RPMI7951 (cell line): ENCODE results near the gene MPPED1. TPM values are rescaled to one million over a fixed set of nuclear protein-coding genes. Genes with fewer than 3 reads are reported as not detected.

Source experiments
- DNase-seq: peaks from one replicate; pipeline ENCODE4 v3.0.0-alpha.2; 2012; ENCODE audit warnings: low read depth
- total RNA-seq: library from RNA; depleted of rRNA; stranded (reverse); fragments of >200 nt; shearing (Covaris generic); gene quantifications from 2 replicates; pipeline ENCODE4 v1.2.3, GENCODE V29; 2014

Gene MPPED1
- total RNA-seq, 1 experiment from 2014 or later, result not detected

GRCh38 chr22:43447380-43447779, 35.6 kb downstream of the MPPED1 start:
- DNase-seq, result no peak

DNA sequence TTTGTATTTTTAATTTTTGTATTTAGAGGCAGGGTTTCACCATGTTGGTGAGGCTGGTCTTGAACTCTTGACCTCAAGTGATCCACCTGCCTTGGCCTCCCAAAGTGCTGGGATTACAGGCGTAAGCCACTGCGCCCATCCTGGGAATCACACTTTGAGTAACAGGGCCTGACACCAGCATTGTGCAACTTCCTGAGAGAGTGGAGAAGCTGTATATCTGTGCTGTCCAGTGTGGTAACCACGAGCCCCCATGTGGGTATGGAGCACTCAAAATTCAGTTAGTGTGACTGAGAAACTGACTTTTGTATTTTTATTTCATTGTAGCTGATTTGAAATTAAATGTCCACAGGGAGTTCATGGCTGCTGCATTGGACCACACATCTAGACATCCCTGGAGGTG, 36.2 kb downstream of the MPPED1 start:
- no peak for DNase-seq

DNA sequence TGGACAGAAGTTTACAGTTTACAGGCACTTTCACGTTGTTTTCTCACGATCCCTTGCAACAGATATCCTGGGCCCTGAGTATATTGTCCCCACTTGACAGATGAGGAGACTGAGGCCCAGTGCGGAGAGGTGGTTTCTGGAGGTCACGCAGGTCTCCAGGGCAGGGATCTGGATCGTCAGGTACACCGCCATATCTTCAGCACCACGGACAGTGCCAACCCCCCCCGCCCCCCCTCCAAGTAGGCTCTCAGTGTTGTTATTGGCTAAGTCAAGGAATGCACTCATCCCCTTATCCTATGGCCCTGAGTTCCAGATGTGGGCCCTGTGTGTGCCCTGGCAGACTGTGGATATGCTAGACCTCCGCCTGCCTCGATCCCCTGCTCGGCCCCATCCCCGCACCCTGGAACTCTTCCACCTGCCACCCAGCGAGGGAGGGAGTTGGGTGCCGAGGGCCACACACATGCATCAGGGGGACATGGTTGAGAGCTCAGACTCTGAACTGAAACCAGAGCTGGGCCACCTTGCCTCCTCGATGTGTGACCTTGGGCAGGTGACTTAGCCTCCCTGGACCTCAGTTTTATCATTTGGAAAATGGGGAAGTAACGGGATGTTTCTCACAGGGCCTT, 37.5 kb downstream of the MPPED1 start:
- no peak for DNase-seq

GRCh38 chr22:43449831-43450225, 38.0 kb downstream of the MPPED1 start:
- DNase-seq, result no peak

DNA sequence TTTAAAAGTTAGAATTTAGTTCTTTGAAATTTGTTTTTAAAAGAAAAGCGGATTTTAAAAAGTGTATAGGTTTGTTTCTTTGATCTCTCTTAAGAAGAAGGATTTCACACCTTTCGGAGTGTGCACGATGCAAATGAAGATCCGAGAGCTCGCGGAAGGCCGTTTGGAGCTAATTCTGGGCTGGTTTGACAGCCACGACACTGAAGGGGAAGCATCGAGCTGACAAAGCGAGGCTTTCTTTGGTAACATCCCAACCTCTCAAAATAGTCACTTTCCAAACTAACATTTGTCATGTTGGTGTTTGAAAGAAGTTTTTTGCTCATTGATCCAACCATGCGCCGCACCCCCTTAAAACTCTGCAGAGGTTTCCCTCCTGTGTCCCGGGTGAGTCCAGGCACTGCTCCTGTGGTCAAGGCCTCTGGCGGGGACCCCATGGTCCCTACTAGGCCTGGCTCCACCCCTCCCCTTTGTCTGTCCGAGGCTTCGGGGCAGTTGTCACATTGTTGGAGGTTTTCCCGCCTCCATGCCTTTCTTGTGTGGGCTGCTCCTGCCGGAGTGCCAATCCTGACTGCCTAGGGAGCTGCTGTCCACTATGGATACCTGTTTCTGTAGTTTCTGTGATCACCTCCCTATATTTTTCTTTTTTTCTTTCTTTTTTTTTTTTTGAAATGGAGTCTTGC, 39.7 kb downstream of the MPPED1 start:
- no peak for DNase-seq

DNA sequence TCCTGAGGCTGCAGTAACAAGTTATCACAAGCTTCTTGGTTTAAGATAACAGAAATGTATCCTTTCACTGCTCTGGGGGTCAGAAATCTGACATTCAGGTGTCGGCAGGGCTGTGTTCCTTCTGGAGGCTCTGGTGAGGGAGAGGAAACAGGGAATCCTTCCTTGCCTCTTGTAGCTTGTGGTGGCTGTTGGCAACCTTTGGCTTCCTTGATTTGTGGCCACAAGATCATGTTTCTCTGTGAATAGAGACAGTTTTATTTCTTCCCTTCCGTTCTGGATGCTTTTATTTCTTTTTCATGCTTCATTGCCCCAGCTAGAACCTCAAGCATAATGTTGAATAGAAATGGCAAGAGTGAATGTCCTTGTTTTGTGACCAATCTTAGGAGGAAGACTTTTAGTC, 44.0 kb downstream of the MPPED1 start:
- no peak for DNase-seq

- no peak for DNase-seq
Observed at GRCh38 chr22:43457002-43457401, 45.2 kb downstream of the MPPED1 start.

DNA sequence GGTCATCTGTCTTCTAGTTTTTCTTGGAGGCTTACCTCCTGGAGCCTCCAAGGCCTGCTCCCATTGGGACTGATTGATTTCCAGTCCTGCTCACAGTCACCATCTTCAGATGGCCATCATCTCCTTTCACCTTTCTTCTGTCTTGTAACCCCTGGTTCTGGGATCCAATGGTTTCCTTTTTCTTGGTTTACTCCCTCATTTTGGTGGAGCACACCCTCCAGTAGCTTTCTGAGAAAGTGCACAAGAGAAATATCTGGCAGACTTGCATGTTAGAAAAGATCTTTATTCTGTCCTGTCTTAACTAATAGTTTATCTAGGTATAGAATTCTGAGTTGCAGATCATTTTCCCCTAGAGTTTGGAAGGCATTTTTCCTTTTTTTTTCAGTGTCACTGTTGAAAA, 50.9 kb downstream of the MPPED1 start:
- DNase-seq, result no peak

DNA sequence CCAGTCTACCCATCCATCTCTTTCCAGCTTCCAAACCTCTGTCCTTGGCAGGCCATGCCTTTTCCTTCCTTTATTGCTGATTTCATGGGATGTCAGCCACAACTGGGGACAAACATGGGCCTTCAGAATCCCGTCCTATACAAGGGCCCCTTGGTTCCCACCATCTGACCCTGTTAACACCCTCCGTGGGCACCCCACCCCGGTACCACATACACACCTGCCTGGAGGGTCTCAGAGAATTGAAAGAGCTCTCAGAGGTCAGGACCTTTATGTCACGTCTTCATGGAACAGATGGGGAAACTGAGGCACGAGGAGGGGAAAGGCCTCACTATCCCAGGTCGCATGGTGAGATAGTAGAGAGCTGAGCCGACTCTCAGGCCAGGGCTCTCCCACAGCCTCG, 53.0 kb downstream of the MPPED1 start:
- no peak for DNase-seq

DNA sequence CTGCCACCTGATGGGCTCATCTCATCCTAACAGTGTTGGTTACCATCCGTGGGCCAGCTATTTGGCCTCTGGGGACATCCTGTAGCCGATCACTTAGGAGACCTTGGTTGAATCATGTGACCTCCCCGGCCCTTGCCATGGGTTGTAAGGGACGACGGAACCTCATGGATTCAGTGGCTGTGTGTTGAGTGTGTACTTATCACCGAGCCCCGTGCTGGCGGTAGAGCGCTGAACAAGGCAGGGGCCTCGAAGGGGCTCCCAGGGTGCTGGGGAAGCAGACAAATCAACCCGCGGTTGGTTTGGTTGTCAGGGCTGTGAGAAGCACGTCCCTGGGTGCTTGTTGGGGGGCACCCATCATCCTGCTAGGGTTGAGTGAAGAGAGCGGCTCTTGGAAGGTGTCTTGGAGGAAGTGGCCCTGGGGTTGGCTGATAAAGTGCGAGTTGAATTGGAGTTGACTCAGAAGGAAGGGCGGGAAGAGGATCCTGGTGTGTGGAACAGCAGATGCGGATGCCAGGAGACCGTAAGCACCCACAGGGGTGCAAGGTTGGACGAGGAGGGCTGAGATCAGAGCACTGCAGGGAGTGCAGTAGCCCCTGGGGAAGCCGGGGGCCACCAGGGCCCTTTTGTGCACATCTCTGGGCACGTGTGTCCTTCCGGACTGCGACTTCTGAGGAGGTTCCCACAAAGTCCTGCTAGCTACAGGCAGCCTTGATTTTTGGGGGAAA, 53.6 kb downstream of the MPPED1 start:
- DNase-seq, result no peak

DNA sequence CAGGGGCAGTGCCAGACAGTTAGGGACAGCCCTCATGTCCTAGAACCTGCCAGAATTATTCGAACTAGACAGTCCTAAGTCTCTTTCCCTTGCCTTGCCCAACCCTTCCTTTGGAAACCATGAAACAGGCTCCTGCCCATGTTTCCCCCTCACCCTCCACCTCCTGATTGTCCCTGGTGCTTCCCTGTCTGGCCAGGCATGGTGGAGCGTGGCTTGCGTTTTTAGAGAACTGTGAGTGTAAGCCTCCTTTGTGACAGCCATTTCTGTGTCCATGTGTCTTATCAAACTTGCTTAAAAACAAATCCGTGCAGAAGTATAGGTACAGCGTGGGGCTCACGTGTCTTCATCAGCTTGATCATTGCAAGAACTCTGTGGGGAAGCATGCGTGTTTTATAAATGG, 54.9 kb downstream of the MPPED1 start:
- DNase-seq, result no peak

- DNase-seq, result no peak
Observed at GRCh38 chr22:43467216-43467940, 55.6 kb downstream of the MPPED1 start.

GRCh38 chr22:43470253-43470652, 58.4 kb downstream of the MPPED1 start:
- DNase-seq, result no peak

DNA sequence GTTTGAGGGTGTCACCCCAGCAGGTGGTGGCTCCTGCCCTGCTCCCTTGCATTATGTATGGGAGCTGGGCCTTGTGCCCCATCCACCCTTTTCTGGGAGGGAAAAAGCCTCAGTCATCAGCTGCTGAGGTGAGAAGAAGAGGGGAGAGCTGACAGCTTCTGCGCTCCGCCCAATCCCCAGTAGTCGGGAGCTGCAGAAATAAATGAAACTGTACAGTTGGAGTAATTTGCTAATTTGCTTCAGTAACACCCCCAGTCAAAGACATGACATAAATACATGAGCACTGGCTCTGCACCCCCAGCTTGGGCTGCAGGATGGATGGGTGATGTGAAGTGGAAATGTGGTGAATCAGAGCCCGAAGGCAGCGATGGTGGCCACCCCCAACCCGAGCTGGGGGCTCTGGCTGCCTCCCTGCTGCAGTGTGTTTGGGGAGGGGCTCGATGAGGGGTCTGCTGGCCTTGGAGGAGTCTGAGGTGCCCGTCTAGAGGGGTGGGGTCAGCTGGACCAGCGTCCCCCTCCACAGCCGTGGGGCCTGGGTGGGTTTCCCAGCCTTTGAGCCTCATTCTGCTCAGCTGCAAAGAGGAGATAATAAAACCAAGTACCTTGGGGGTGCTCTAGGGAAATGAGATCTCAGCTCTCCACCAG, 59.2 kb downstream of the MPPED1 start:
- no peak for DNase-seq

DNA sequence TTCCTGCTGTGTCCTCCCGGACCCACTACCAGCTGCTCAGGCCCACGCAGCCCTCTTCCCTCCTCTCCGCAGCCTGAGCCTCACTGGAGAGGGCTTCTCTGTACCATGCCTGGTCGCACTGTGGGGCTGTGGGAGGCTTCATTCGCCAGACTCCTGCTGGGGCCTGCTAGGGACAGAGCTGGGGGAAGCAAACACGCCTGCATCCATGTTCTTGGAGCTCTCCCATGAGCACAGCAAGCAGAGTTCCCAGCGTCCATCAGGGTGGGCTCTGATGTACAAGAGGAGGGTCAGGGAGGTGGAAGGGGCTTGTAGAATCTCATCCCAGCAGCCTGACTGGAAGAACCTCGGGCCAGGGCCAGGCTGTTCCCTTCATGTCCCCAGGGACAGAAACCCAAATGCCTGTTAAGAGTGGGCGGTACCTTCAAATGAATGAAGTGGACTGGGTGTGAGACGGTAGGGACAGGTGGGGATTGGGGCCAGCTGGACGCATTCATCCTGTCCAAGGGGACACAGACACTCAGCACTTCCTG, 59.9 kb downstream of the MPPED1 start:
- DNase-seq, result no peak

DNA sequence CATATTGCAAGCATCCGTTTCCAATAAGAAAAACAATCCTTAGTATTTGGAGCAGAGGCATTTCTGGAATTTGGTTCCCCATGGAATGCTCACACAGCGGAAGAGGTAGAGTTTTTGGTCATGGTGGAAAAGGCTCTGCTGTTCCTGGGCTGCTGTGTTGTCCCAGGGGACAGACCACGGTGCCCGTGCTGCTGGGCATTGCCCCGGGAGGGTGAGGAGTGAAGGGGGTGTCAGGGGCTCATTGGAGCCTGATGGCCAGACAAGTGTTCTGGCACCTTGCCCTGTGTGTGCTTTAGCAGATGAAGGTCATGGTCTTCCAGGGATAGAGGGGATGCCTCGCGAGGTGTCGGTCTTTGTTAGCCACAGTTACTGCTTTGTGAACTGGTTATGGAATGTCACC, 61.2 kb downstream of the MPPED1 start:
- no peak for DNase-seq

DNA sequence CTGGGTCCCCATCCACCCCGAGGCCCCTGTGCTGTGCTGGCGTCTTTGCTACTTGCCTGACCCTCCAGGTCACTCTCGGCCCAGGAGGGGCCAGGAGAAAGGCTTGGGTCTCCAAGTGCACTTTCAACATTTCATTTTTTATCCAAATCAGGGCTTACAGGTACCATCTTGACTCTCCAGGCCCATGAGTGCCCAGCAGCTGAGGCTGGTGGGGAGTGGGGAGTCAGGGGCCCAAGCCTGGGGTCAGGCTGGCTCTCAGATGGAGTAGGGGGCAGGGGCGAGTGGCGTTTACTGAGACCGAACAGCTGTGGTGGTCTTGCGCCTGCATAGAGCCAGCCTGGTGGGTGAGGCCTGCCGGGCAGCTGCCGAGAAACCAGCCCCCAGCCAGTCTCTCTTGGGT, 61.6 kb downstream of the MPPED1 start:
- no peak for DNase-seq

DNA sequence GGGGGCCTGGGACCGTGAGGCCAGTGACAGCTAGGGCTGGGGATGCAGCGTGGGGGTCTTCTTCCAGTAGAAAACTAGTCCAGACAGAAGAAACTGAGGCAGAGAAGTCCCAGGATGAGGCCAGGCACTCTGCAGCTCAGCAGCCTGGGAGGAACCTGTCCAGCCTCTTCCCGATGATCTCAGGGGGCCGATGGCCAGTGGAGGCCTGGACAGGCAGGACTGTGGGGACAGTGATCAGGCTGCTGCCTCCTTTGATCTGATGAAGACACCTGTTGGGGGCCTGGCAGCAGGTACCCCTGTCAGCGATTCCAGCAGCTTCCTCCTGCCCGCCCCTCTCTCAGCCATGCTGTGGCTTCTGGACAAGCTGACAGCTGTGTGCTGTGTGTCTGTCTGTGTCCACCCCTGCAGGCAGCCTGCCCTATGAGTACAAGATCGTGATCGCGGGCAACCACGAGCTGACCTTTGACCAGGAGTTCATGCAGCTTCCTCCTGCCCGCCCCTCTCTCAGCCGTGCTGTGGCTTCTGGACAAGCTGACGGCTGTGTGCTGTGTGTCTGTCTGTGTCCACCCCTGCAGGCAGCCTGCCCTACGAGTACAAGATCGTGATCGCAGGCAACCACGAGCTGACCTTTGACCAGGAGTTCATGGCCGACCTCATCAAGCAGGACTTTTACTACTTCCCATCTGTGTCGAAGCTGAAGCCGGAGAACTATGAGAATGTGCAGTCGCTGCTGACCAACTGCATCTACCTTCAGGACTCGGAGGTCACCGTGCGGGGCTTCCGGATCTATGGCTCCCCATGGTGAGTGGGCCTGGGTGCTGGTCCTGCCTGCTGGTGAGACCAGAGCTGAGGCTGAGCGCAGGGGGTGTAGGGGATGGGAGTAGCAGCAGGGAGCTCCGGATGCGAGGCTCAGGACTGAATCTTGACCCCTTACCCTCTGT, 62.6 kb downstream of the MPPED1 start:
- DNase-seq, result peak; percentile 24

DNA sequence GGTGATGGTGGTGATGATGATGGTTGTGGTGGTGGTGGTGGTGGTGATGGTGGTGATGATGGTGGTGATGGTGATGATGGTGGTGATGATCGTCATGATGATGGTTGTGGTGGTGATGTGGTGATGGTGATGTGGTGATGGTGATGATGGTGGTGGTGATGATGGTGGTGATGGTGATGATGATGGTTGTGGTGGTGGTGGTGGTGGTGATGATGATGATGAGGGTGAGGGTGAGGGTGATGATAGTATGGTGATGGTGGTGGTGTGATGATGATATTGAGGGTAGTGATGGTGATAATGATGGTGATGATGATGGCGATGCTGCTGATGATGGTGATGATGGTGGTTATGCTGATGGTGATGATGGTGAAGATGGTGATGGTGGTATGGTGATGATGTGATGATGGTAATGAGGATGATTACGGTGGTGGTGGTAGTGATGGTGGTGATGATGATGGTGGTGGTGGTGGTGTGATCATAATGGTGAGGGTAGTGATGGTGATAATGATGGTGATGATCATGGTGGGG, 63.8 kb downstream of the MPPED1 start:
- no peak for DNase-seq

DNA sequence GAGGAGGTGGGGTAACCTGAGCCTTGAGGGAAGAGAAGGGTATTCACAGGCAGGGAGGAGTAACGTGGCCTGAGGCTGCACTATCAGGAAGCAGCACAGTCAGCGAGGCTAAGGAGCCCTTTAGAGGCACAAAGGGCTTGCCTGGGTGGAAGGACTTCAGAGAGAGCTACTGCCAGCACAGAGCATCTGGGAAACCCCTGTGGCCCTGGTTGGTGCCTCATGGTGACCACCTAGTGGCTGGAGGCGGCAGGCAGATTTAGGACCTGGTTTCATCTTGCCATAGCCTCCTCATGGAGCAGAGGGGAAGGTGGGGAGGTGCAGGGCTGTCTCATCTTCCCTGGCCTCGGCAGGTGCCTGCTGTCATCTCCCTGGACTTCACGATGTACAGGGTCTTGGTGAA, 64.5 kb downstream of the MPPED1 start:
- DNase-seq, result no peak
